ENCODE data around the gene PAK1. TPM values are rescaled to one million over a fixed set of nuclear protein-coding genes. Genes with fewer than 3 reads are reported as not detected.

Gene PAK1
- total and polyA plus RNA-seq, 9 of the 15 experiments (the other 6 are each of a cell fraction or from before 2014, with no cell fraction given), result 0.52 to 11.7 (median 1.9) TPM

DNA sequence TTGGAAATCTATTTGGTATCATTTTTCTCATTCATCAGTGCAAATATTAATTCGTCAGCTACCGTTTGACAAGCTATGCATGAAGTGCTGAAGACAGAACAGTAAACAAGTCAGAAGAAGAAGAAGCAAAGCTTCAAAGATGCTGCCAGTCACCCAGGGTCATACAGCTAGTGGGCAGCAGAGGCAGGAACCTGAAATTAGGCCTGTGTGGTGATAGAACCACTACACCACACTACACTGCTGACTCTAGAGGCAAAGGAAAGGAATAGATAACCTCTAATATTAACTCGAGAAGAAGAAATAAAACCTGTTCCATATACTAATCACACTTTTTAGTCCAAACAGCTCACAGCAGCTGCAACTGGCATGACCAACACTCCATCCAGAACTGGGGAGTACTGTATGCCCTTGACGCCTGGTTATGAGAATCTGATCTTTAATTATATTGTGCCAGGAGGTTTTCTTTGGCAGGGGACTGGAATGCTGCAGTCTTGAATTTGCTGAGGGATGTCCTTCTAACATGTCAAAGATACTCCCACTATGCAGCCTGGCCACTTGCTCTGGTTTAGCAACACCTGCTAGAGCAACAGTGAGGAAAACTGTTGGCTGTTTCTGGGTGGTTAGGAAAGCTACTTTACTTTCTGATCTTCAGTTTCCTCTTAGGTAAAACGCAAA lies 73.0 kb downstream of the PAK1 start (continued):
- TF ChIP-seq STAT5B (CRISPR knock-in tag; IDR thresholded peaks at IDR 0.05), result no peak

DNA sequence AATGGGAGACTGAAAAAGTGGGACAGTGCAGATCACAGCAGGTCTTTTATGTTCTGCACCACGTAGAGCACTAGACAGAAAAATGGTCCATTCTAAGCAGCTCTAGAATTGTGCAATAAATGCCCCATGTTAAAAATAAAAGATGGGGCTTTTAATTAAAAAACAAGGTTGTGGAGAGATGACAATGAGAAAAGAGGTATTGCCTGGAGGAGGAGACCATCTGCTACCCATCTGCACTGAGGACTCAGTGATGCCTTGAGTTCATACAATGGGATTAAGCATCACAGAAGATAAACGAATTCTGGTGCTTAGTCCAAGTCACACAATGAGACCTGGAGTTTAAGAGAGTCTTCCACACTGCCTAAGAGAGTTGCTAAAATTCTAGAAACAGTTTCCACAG lies 73.6 kb downstream of the PAK1 start:
- no peak for DNase-seq (ENCODE audit: extremely low read depth in 1 of 4, low spot score in 3 of 4)

More for the DNA sequence above, 73.6 kb downstream of the PAK1 start:
- Histone ChIP-seq H3K9ac (ENCODE audit: insufficient read depth in 1 of 2, low read depth in 2 of 2, low read length in 2 of 2) (no peak overlapping the region), H3K4me2 (ENCODE audit: insufficient read depth, low read length) (no peak overlapping the region), H3K36me3 (ENCODE audit: control insufficient read depth, insufficient read depth, low read length) (no peaks in the 10 kb centered on the region), H3K79me2 (ENCODE audit: control insufficient read depth, insufficient read depth, low read length) (no peaks in the 10 kb centered on the region), H3K27me3 (ENCODE audit: control insufficient read depth in 2 of 2, insufficient read depth in 2 of 2, low read length in 2 of 2) (peaks cover 0 to 2% of the 10 kb centered on the region in 2 experiments; a peak in 3 of 5 replicates), H3K9me3 (replicated peaks; ENCODE audit: control insufficient read depth, insufficient read depth, low read depth, low read length) (no peaks in the 10 kb centered on the region), H3K4me3 (no peak overlapping the region), H4K20me1 (replicated peaks; ENCODE audit: control insufficient read depth, insufficient read depth, low read length) (no peaks in the 10 kb centered on the region), H3K27ac (ENCODE audit: extremely low read depth, low read depth, low read length) (no peak overlapping the region), H3K4me1 (replicated peaks in 1 of 2; ENCODE audit: control insufficient read depth in 2 of 2, insufficient read depth in 2 of 2, low read length in 2 of 2) (no peaks in the 10 kb centered on the region), H2AFZ (ENCODE audit: low read depth, low read length) (no peak overlapping the region), H3K9me1 (ENCODE audit: control insufficient read depth, insufficient read depth, low read length) (no peaks in the 10 kb centered on the region)
- ChIA-PET POLR2A (no interaction called here), CTCF (ENCODE audit: low intra/inter-chr PET ratio) (no interaction called here)
- in situ Hi-C loops (cut with MboI) (no loop called here), intact Hi-C loops (cut with micrococcal nuclease) (no loop called here)
- FAIRE-seq, result no peak
- TF ChIP-seq RFX1 (IDR thresholded peaks at IDR 0.05) (no peak), STAG1 (CRISPR knock-in tag; IDR thresholded peaks at IDR 0.05; ENCODE audit: borderline replicate concordance) (no peak), ZNF780A (CRISPR knock-in tag; IDR thresholded peaks at IDR 0.05) (no peak), TAF1 (IDR thresholded peaks at IDR 0.05; ENCODE audit: control insufficient read depth, extremely low read depth, insufficient read depth, low read length, severe bottlenecking) (no peak), BCOR (IDR thresholded peaks at IDR 0.05) (no peak), ZNF57 (CRISPR knock-in tag; IDR thresholded peaks at IDR 0.05) (no peak), SMARCA5 (IDR thresholded peaks at IDR 0.05) (no peak), CREBBP (IDR thresholded peaks at IDR 0.05; ENCODE audit: low read depth, low read length) (no peak), PHTF2 (CRISPR knock-in tag; IDR thresholded peaks at IDR 0.05) (no peak), ZNF253 (CRISPR knock-in tag; conservative IDR thresholded peaks at IDR 0.05) (no peak), PTTG1 (tag; IDR thresholded peaks at IDR 0.05; ENCODE audit: low read depth) (no peak), MAFK (IDR thresholded peaks at IDR 0.05; ENCODE audit: low read length) (no peak), TAF15 (IDR thresholded peaks at IDR 0.05; ENCODE audit: low read depth, low read length) (no peak)
- TF ChIP-seq, protein P1, sequence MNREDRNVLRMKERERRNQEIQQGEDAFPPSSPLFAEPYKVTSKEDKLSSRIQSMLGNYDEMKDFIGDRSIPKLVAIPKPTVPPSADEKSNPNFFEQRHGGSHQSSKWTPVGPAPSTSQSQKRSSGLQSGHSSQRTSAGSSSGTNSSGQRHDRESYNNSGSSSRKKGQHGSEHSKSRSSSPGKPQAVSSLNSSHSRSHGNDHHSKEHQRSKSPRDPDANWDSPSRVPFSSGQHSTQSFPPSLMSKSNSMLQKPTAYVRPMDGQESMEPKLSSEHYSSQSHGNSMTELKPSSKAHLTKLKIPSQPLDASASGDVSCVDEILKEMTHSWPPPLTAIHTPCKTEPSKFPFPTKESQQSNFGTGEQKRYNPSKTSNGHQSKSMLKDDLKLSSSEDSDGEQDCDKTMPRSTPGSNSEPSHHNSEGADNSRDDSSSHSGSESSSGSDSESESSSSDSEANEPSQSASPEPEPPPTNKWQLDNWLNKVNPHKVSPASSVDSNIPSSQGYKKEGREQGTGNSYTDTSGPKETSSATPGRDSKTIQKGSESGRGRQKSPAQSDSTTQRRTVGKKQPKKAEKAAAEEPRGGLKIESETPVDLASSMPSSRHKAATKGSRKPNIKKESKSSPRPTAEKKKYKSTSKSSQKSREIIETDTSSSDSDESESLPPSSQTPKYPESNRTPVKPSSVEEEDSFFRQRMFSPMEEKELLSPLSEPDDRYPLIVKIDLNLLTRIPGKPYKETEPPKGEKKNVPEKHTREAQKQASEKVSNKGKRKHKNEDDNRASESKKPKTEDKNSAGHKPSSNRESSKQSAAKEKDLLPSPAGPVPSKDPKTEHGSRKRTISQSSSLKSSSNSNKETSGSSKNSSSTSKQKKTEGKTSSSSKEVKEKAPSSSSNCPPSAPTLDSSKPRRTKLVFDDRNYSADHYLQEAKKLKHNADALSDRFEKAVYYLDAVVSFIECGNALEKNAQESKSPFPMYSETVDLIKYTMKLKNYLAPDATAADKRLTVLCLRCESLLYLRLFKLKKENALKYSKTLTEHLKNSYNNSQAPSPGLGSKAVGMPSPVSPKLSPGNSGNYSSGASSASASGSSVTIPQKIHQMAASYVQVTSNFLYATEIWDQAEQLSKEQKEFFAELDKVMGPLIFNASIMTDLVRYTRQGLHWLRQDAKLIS (CRISPR knock-in tag; IDR thresholded peaks at IDR 0.05), result no peak
- TF ChIP-seq, protein P2, sequence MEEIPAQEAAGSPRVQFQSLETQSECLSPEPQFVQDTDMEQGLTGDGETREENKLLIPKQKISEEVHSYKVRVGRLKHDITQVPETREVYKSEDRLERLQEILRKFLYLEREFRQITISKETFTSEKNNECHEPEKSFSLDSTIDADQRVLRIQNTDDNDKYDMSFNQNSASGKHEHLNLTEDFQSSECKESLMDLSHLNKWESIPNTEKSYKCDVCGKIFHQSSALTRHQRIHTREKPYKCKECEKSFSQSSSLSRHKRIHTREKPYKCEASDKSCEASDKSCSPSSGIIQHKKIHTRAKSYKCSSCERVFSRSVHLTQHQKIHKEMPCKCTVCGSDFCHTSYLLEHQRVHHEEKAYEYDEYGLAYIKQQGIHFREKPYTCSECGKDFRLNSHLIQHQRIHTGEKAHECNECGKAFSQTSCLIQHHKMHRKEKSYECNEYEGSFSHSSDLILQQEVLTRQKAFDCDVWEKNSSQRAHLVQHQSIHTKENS (CRISPR knock-in tag; IDR thresholded peaks at IDR 0.05), result no peak
- TF ChIP-seq, protein P3, sequence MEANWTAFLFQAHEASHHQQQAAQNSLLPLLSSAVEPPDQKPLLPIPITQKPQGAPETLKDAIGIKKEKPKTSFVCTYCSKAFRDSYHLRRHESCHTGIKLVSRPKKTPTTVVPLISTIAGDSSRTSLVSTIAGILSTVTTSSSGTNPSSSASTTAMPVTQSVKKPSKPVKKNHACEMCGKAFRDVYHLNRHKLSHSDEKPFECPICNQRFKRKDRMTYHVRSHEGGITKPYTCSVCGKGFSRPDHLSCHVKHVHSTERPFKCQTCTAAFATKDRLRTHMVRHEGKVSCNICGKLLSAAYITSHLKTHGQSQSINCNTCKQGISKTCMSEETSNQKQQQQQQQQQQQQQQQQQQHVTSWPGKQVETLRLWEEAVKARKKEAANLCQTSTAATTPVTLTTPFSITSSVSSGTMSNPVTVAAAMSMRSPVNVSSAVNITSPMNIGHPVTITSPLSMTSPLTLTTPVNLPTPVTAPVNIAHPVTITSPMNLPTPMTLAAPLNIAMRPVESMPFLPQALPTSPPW (CRISPR knock-in tag; IDR thresholded peaks at IDR 0.05), result no peak
- no TSS peak for BruUV-seq (replicated peaks)
- no peak for ATAC-seq
- 0% methylated on average over 2 of the region's 2 CpGs for WGBS (ENCODE audit: insufficient coverage, low coverage, missing lambda C conversion rate)
